H9 (cell line): ENCODE measurements around the gene BTD. TPM values are rescaled to one million over a fixed set of nuclear protein-coding genes. Genes with fewer than 3 reads are reported as not detected.

Experiments used
- DNase-seq: peaks from one replicate; pipeline ENCODE4 v3.0.0-alpha.2; 2017
- H2AFZ ChIP-seq: one replicate; pipeline ENCODE4 v1.6.1; 2013; ENCODE audit warnings: mild to moderate bottlenecking, low read length, control low read depth, moderate library complexity
- H2AK5ac ChIP-seq: 2 replicates; pipeline ENCODE4 v1.6.1; 2013; ENCODE audit warnings: low read length, control low read depth, mixed read lengths; ENCODE audit not compliant: insufficient read length
- H2BK120ac ChIP-seq: one replicate; pipeline ENCODE4 v1.6.1; 2013; ENCODE audit warnings: low read depth, mild to moderate bottlenecking, low read length, control low read depth, inconsistent platforms; ENCODE audit not compliant: poor library complexity, severe bottlenecking
- H2BK12ac ChIP-seq: 2 replicates; pipeline ENCODE4 v1.6.1; 2013; ENCODE audit warnings: low read length, control low read depth, mixed read lengths, low read depth; ENCODE audit not compliant: insufficient read length
- H2BK15ac ChIP-seq: 2 replicates; pipeline ENCODE4 v1.6.1; 2013; ENCODE audit warnings: low read depth, low read length, control low read depth
- H2BK20ac ChIP-seq: one replicate; pipeline ENCODE4 v1.6.1; 2013; ENCODE audit warnings: low read depth, mild to moderate bottlenecking, low read length, control low read depth, inconsistent platforms; ENCODE audit not compliant: poor library complexity, severe bottlenecking
- H2BK5ac ChIP-seq: 2 replicates; pipeline ENCODE4 v1.6.1; 2013; ENCODE audit warnings: low read length, control low read depth, mixed read lengths; ENCODE audit not compliant: insufficient read length
- H3K14ac ChIP-seq: 2 replicates; pipeline ENCODE4 v1.6.1; 2013; ENCODE audit warnings: low read length, control low read depth; ENCODE audit not compliant: insufficient read depth
- H3K18ac ChIP-seq: 2 replicates; pipeline ENCODE4 v1.6.1; 2013; ENCODE audit warnings: low read depth, mild to moderate bottlenecking, mixed read lengths, low read length, control low read depth; ENCODE audit not compliant: insufficient read length
- H3K23ac ChIP-seq: 2 replicates; pipeline ENCODE4 v1.6.1; 2013; ENCODE audit warnings: low read length, control low read depth, mixed read lengths, low read depth; ENCODE audit not compliant: insufficient read length
- H3K23me2 ChIP-seq: 2 replicates; pipeline ENCODE4 v1.6.1; 2013; ENCODE audit warnings: low read depth, mild to moderate bottlenecking, mixed read lengths, low read length, control low read depth; ENCODE audit not compliant: insufficient read length, poor library complexity, severe bottlenecking
- H3K27ac ChIP-seq: 2 replicates; pipeline ENCODE4 v1.5.1; 2013; ENCODE audit warnings: low read length, control low read depth, mixed read lengths, low read depth; ENCODE audit not compliant: insufficient read length
- H3K27me3 ChIP-seq: 2 replicates; pipeline ENCODE4 v1.6.1; 2013; ENCODE audit warnings: low read length, control low read depth, inconsistent platforms; ENCODE audit not compliant: insufficient read depth
- H3K4ac ChIP-seq: 2 replicates; pipeline ENCODE4 v1.6.1; 2013; ENCODE audit warnings: low read depth, mild to moderate bottlenecking, control low read depth, inconsistent platforms, low read length, moderate library complexity
- H3K4me1 ChIP-seq: 2 replicates; pipeline ENCODE4 v1.6.1; 2013; ENCODE audit warnings: low read length, control low read depth, inconsistent platforms; ENCODE audit not compliant: insufficient read depth
- H3K4me2 ChIP-seq: 2 replicates; pipeline ENCODE4 v1.6.1; 2013; ENCODE audit warnings: low read length, control low read depth, mixed read lengths; ENCODE audit not compliant: insufficient read length, insufficient read depth
- H3K56ac ChIP-seq: 2 replicates; pipeline ENCODE4 v1.6.1; 2013; ENCODE audit warnings: low read depth, mild to moderate bottlenecking, mixed read lengths, low read length, control low read depth; ENCODE audit not compliant: insufficient read length
- H3K79me1 ChIP-seq: 2 replicates; pipeline ENCODE4 v1.6.1; 2013; ENCODE audit warnings: low read depth, mild to moderate bottlenecking, moderate library complexity, low read length, control low read depth, inconsistent platforms; ENCODE audit not compliant: insufficient read depth, poor library complexity, severe bottlenecking
- H3K79me2 ChIP-seq: 2 replicates; pipeline ENCODE4 v1.6.1; 2013; ENCODE audit warnings: low read length, control low read depth, inconsistent platforms; ENCODE audit not compliant: insufficient read depth
- H3K9ac ChIP-seq: 2 replicates; pipeline ENCODE4 v1.6.1; 2013; ENCODE audit warnings: low read length, control low read depth, mixed read lengths; ENCODE audit not compliant: insufficient read length; ENCODE audit errors: extremely low read depth
- H3K9me3 ChIP-seq: one replicate; pipeline ENCODE4 v1.6.1; 2013; ENCODE audit warnings: low read depth, low read length, inconsistent platforms; ENCODE audit not compliant: control insufficient read depth
- H3T11ph ChIP-seq: one replicate; pipeline ENCODE4 v1.6.1; 2013; ENCODE audit warnings: mild to moderate bottlenecking, low read length, control low read depth, inconsistent platforms
- H4K20me1 ChIP-seq: one replicate; pipeline ENCODE4 v1.6.1; 2013; ENCODE audit not compliant: control insufficient read depth, insufficient read length, insufficient read depth
- H4K5ac ChIP-seq: 2 replicates; pipeline ENCODE4 v1.6.1; 2013; ENCODE audit warnings: low read depth, mild to moderate bottlenecking, mixed read lengths, low read length, control low read depth; ENCODE audit not compliant: insufficient read length
- H4K8ac ChIP-seq: replicated peaks from 2 replicates; pipeline ENCODE4 v1.6.1; 2013; ENCODE audit warnings: low read length, control low read depth, mixed read lengths, low read depth; ENCODE audit not compliant: insufficient read length
- H4K91ac ChIP-seq: 2 replicates; pipeline ENCODE4 v1.6.1; 2013; ENCODE audit warnings: low read depth, mild to moderate bottlenecking, moderate library complexity, mixed read lengths, low read length, control low read depth; ENCODE audit not compliant: insufficient read length
- H3K27ac Mint-ChIP-seq, 3 experiments: 2 replicates in 2 of 3; 3 replicates in 1 of 3; pipeline ENCODE4 v1.8.0; 2020 to 2021; ENCODE audit warnings: mixed read lengths in 3 of 3, mild to moderate bottlenecking in 1 of 3, moderate library complexity in 1 of 3
- H3K27me3 Mint-ChIP-seq: 2 replicates; pipeline ENCODE4 v1.8.0; 2021; ENCODE audit warnings: low read depth, mild to moderate bottlenecking, moderate library complexity, mixed read lengths
- H3K36me3 Mint-ChIP-seq, 3 experiments: 2 replicates in 2 of 3; 3 replicates in 1 of 3; pipeline ENCODE4 v1.8.0; 2020 to 2021; ENCODE audit warnings: low read depth in 3 of 3, mixed read lengths in 3 of 3; ENCODE audit not compliant: insufficient read depth in 1 of 3
- H3K4me1 Mint-ChIP-seq, 2 experiments: 2 replicates each; pipeline ENCODE4 v1.8.0; 2020; ENCODE audit warnings: mixed read lengths in 2 of 2
- H3K4me3 Mint-ChIP-seq, 2 experiments: 2 replicates in 1 of 2; 3 replicates in 1 of 2; pipeline ENCODE4 v1.8.0; 2020 to 2021; ENCODE audit warnings: mild to moderate bottlenecking in 2 of 2, mixed read lengths in 2 of 2, moderate library complexity in 1 of 2
- H3K9me3 Mint-ChIP-seq, 2 experiments: 2 replicates in 1 of 2; 3 replicates in 1 of 2; pipeline ENCODE4 v1.8.0; 2020; ENCODE audit warnings: mild to moderate bottlenecking in 2 of 2, mixed read lengths in 2 of 2, moderate library complexity in 1 of 2
- WGBS: extraction: QIAGEN DNeasy Blood & Tissue Kit; methylation state at CpG from one replicate; pipeline ENCODE4 v1.1.7; 2013; ENCODE audit warnings: missing lambda C conversion rate, low lambda C conversion rate, mixed read lengths; ENCODE audit not compliant: insufficient read length; ENCODE audit errors: extremely low coverage; 5-methylcytosine and 5-hydroxymethylcytosine counted together
- total RNA-seq: library from RNA; stranded (reverse); gene quantifications from 2 replicates; pipeline ENCODE4 v1.2.1, GENCODE V29; 2021
- TF ChIP-seq, protein P1 (sequence below): fragments of 200-600 bp; sonication (generic); conservative IDR thresholded peaks from 3 replicates; pipeline ENCODE4 v1.8.0; 2021; ENCODE audit warnings: antibody characterized with exemption, mild to moderate bottlenecking

Gene BTD
- total RNA-seq, 1 experiment from 2014 or later, result 21.5 TPM

DNA sequence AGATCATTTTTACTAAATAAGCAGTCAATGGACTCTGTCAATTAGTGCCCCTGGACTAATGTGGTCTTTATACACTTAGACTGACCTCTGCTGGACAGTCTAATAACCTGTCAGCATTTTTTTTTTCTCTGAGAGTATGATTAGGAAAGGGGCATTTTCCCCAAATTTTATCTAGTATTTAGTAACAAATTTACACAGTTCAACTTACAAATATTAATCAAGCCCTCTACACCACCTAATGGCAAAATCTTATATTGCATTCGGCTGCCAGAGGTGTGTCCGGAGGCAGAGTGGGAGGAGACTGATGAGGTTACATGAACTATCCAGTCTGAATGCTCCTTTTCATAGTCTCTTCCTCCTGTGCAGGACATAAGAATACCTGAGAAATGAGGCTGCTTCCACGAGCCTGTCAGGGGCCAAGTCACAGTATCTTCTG lies 44.0 kb upstream of the BTD start:
- Histone ChIP-seq H2AK5ac (no peak overlapping the region), H4K91ac (no peak overlapping the region), H4K20me1 (no peaks in the 10 kb centered on the region), H2BK15ac (no peak overlapping the region), H3K56ac (no peak overlapping the region), H3K9ac (no peak overlapping the region), H3K4me1 (no peaks in the 10 kb centered on the region), H3K79me1 (no peaks in the 10 kb centered on the region), H2BK20ac (no peak overlapping the region), H3K4me2 (no peak overlapping the region), H3K23me2 (no peaks in the 10 kb centered on the region), H3K23ac (no peak overlapping the region), H2BK12ac (no peak overlapping the region), H2BK5ac (no peak overlapping the region), H4K5ac (no peak overlapping the region), H3T11ph (no peak overlapping the region), H3K14ac (no peak overlapping the region), H4K8ac (no peak overlapping the region), H3K18ac (no peak overlapping the region), H3K4ac (no peak overlapping the region), H3K79me2 (no peaks in the 10 kb centered on the region), H3K27ac (no peak overlapping the region), H2AFZ (no peak overlapping the region), H2BK120ac (no peak overlapping the region), H3K27me3 (no peaks in the 10 kb centered on the region), H3K9me3 (no peaks in the 10 kb centered on the region)
- TF ChIP-seq, protein P1, sequence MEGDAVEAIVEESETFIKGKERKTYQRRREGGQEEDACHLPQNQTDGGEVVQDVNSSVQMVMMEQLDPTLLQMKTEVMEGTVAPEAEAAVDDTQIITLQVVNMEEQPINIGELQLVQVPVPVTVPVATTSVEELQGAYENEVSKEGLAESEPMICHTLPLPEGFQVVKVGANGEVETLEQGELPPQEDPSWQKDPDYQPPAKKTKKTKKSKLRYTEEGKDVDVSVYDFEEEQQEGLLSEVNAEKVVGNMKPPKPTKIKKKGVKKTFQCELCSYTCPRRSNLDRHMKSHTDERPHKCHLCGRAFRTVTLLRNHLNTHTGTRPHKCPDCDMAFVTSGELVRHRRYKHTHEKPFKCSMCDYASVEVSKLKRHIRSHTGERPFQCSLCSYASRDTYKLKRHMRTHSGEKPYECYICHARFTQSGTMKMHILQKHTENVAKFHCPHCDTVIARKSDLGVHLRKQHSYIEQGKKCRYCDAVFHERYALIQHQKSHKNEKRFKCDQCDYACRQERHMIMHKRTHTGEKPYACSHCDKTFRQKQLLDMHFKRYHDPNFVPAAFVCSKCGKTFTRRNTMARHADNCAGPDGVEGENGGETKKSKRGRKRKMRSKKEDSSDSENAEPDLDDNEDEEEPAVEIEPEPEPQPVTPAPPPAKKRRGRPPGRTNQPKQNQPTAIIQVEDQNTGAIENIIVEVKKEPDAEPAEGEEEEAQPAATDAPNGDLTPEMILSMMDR, result peak; percentile 78
- no peak overlapping the region for H3K27ac Mint-ChIP-seq
- H3K4me3 Mint-ChIP-seq, result no peak overlapping the region
- peak; percentile 50 for DNase-seq
- WGBS, result no CpG with 5 or more reads among the region's 3 CpGs
- H3K36me3 Mint-ChIP-seq, result peaks cover 2 to 24% (median 8%) of the 10 kb centered on the region in 3 experiments; a peak in 6 of 7 replicates
- no peaks in the 10 kb centered on the region for H3K9me3 Mint-ChIP-seq
- no peaks in the 10 kb centered on the region for H3K27me3 Mint-ChIP-seq
- H3K4me1 Mint-ChIP-seq, result peaks cover 2 to 9% of the 10 kb centered on the region in 2 experiments; a peak in 3 of 4 replicates
